Transverse colon (tissue), 3 donors: ENCODE measurements around the gene TMEM245.

Source experiments
- POLR2A ChIP-seq: fragments of 450-650 bp; IDR thresholded peaks from one replicate; pipeline ENCODE4 v1.6.1; 2016; ENCODE audit warnings: antibody characterized with exemption, mild to moderate bottlenecking, moderate library complexity
- POLR2AphosphoS5 ChIP-seq, 3 donors: sonication (generic); formaldehyde crosslinking; IDR thresholded peaks; one replicate each; pipeline ENCODE4 v1.6.1; 2016; ENCODE audit warnings: antibody characterized with exemption in 3 of 3

DNA sequence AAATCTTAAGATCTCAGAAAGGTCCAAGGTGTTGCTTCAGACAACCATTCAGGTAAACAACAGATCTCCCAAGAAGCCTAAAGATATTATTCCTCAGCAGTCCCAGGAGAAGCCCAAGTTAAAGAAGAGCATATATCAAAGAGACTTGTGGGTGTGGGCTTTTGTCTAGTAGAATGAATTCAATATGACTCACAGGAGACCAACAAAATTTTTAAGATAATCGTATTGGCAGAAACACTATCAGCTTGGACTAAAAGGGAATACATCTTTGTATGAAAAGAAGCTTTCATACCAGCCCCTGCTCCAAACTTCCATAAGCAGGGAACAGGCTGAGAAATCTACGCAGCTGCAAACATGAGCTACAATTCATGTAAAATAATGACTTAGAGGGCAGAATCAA lies 116.6 kb downstream of the TMEM245 start:
- TF ChIP-seq POLR2AphosphoS5 (IDR thresholded peaks at IDR 0.05) (no peak), POLR2A (no peak)
